Measurements from ENCODE around the gene HSF2BP. TPM values are rescaled to one million over a fixed set of nuclear protein-coding genes. Genes with fewer than 3 reads are reported as not detected.

Gene HSF2BP
- polyA plus RNA-seq, 1 donor from 2014 or later: 0.89 TPM

- Histone ChIP-seq H3K79me2 (replicated peaks; ENCODE audit: insufficient read depth, low read length) (no peaks in the 10 kb centered on the region), H3K9ac (ENCODE audit: low read length) (no peak overlapping the region), H3K9me2 (ENCODE audit: insufficient read depth, low read length) (no peaks in the 10 kb centered on the region)
Observed at GRCh38 chr21:43707462-43707861, 48.2 kb upstream of the HSF2BP start.

More at GRCh38 chr21:43707462-43707861, 48.2 kb upstream of the HSF2BP start:
- Histone ChIP-seq H4K20me1 (ENCODE audit: insufficient read depth) (no peaks in the 10 kb centered on the region), H3K4me2 (ENCODE audit: low read length) (no peak overlapping the region), H3K4me3 (ENCODE audit: low read length) (no peak overlapping the region), H2AFZ (ENCODE audit: low read depth, low read length) (no peak overlapping the region), H3K27ac (ENCODE audit: low read length) (no peak overlapping the region), H3K36me3 (ENCODE audit: insufficient read depth, low read length) (no peaks in the 10 kb centered on the region), H3F3A (ENCODE audit: insufficient read depth, low read length, poor library complexity, severe bottlenecking) (no peaks in the 10 kb centered on the region), H3K27me3 (ENCODE audit: insufficient read depth, low read depth, low read length) (no peaks in the 10 kb centered on the region), H3K9me3 (ENCODE audit: low read length) (no peaks in the 10 kb centered on the region)
- no peak for TF ChIP-seq REST (IDR thresholded peaks at IDR 0.05; ENCODE audit: borderline replicate concordance)
- no peak for TF ChIP-seq CTCF (IDR thresholded peaks at IDR 0.05; ENCODE audit: poor library complexity, severe bottlenecking)
- no peak for TF ChIP-seq EP300 (conservative IDR thresholded peaks at IDR 0.05; ENCODE audit: poor library complexity, severe bottlenecking)
- TF ChIP-seq MXI1 (conservative IDR thresholded peaks at IDR 0.05; ENCODE audit: poor library complexity, severe bottlenecking): no peak
- no peak for TF ChIP-seq RAD21 (conservative IDR thresholded peaks at IDR 0.05)
- no peak for TF ChIP-seq POLR2AphosphoS5 (IDR thresholded peaks at IDR 0.05)
- no peak for TF ChIP-seq TAF1 (IDR thresholded peaks at IDR 0.05; ENCODE audit: low read depth)
- no peak for TF ChIP-seq SMC3 (conservative IDR thresholded peaks at IDR 0.05; ENCODE audit: poor library complexity)
- no peak for TF ChIP-seq EZH2 (IDR thresholded peaks at IDR 0.05; ENCODE audit: borderline replicate concordance, insufficient read depth, low read length, poor library complexity, severe bottlenecking)
